Measurements from ENCODE around the gene BCKDHA.

GRCh38 chr19:41377977-41378709 lies 19.5 kb upstream of the BCKDHA start:
- peak; percentile 38; the same call in 1 of the 2 replicates for TF ChIP-seq CTCF (IDR thresholded peaks at IDR 0.05; ENCODE audit: low read length)
- TF ChIP-seq EZH2 (IDR thresholded peaks at IDR 0.05; ENCODE audit: borderline replicate concordance, low read length), result no peak
